HG02798 (cell line): ENCODE measurements around the gene NKD1.

Experiments used
- ATAC-seq: cut with Tn5 transposase; IDR thresholded peaks from one replicate; pipeline ENCODE4 v1.9.1; 2021; ENCODE audit warnings: mild to moderate bottlenecking; ENCODE audit not compliant: unreplicated experiment, poor library complexity

NKD1 gene

GRCh38 chr16:50555269-50555875, 7.2 kb downstream of the NKD1 start:
- no peak for ATAC-seq

GRCh38 chr16:50555952-50556673, 7.9 kb downstream of the NKD1 start:
- no peak for ATAC-seq

- no peak for ATAC-seq
Measured at GRCh38 chr16:50557046-50557445, 8.8 kb downstream of the NKD1 start.

GRCh38 chr16:50558913-50559312, 10.7 kb downstream of the NKD1 start:
- no peak for ATAC-seq

- no peak for ATAC-seq
Measured at GRCh38 chr16:50559342-50559741, 11.1 kb downstream of the NKD1 start.

- no peak for ATAC-seq
Measured at GRCh38 chr16:50559804-50560514, 11.8 kb downstream of the NKD1 start.

- no peak for ATAC-seq
Measured at GRCh38 chr16:50560903-50561863, 13.0 kb downstream of the NKD1 start.

- ATAC-seq, result no peak
Measured at GRCh38 chr16:50562657-50563056, 14.5 kb downstream of the NKD1 start.

GRCh38 chr16:50563989-50564388, 15.8 kb downstream of the NKD1 start:
- ATAC-seq, result no peak

GRCh38 chr16:50565428-50565827, 17.2 kb downstream of the NKD1 start:
- no peak for ATAC-seq

- ATAC-seq, result no peak
Measured at GRCh38 chr16:50566014-50566962, 18.1 kb downstream of the NKD1 start.

- no peak for ATAC-seq
Measured at GRCh38 chr16:50567651-50568050, 19.5 kb downstream of the NKD1 start.

GRCh38 chr16:50568187-50568815, 20.1 kb downstream of the NKD1 start:
- ATAC-seq, result no peak

GRCh38 chr16:50570354-50570753, 22.2 kb downstream of the NKD1 start:
- no peak for ATAC-seq

- no peak for ATAC-seq
Measured at GRCh38 chr16:50570808-50571598, 22.8 kb downstream of the NKD1 start.

GRCh38 chr16:50571786-50572185, 23.6 kb downstream of the NKD1 start:
- ATAC-seq, result no peak

GRCh38 chr16:50572700-50573099, 24.5 kb downstream of the NKD1 start:
- ATAC-seq, result no peak

- no peak for ATAC-seq
Measured at GRCh38 chr16:50573279-50573678, 25.1 kb downstream of the NKD1 start.
